Right kidney (tissue), 1 donor: ENCODE results near the gene APLF.
"Not testable (repeated sequence)": the region's sequence is repeated elsewhere in the genome, so short reads cannot be mapped to it uniquely, and the experiment has no call there.

Source experiments
- DNase-seq: peaks from one replicate; pipeline ENCODE4 v3.0.0-alpha.2; 2016

The APLF gene

DNA sequence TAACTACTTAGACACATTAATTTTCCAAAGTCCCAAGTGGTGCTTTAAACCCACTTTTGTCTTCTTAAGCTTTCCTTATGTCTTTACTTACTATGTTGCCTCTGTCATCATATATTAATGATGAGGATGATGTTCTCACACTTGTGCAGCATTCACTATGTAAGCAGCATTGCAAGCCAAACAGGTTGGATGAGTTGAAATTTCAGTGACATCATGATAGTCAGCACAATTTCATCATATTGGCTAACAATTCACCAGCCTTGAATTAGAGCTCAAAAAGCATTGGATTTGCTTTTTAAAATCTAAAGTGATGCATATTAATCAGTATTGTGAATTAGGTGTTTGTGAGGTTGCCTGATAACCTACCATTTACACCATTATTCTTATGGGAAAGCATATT lies 7.7 kb downstream of the APLF start:
- no peak for DNase-seq

DNA sequence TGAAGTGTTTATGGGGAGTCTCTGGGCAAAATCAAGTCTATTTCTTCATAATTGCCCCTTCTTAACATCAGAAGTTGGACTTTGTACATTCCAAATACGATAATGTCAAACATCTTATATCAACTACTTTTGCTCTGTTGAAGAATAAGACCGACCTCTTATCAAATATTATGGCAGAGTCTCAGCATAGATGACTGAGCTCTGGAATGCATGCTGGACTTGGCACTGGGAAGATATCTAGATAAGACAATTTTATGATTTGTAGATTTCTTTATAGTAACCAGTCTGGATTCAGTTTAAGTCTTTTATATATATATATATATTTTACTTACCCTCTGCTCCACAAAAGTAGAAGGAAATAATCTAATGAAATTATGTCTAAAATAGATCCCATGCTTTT lies 8.2 kb downstream of the APLF start:
- DNase-seq = no peak

GRCh38 chr2:68476454-68476853 lies 9.1 kb downstream of the APLF start:
- no peak for DNase-seq

- no peak for DNase-seq
Measured at GRCh38 chr2:68478688-68479087, 11.3 kb downstream of the APLF start.

DNA sequence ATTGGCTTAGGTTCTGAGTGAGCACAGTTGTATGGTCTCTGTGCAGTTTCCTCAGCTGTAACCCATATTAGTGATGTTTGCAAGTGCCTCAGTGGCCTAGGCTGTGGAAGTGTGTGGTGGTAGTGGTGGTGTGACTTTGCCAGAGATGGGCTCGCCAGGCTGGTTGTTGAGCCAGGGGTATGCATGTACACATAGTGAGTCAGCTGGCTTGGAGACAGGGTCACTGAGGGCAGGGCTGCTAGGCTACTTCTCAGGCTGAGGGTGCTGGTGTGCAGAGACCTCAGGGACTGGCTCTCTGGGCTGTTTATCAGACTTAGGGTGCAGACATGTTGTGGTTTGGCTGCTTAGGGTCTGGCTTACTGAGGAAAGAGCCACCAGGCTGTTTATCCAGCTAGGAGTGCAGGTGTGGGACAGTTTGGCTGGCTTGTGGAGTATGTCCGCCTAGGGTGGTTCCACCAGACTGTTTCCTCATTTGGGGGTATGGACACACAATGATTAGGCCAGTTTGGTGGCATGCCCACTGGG lies 15.0 kb downstream of the APLF start:
- DNase-seq = no peak

GRCh38 chr2:68483011-68483410 lies 15.6 kb downstream of the APLF start:
- DNase-seq = no peak

GRCh38 chr2:68487773-68488355 lies 20.5 kb downstream of the APLF start:
- DNase-seq = no peak

- DNase-seq = not testable (repeated sequence)
Measured at GRCh38 chr2:68488605-68489004, 21.2 kb downstream of the APLF start.

DNA sequence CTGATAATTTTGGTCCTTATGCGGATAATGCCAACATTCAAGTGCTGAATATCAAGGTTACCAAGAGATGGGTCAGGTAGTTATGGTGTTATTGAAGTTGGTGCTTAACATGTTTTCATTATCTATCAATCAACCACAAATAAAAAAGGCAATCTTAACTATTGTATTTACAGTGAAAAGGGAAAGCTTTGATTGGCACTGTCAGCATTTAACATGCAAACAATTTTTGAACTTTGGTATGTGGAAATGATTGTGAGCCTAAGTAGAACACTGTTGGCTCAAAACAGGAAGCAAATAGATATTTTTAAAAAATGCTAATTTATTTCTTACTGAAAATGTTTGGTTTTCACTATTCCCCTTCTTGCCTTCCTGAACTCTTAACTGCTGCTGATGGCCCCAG lies 21.9 kb downstream of the APLF start:
- DNase-seq = no peak

GRCh38 chr2:68491582-68491981 lies 24.2 kb downstream of the APLF start:
- DNase-seq = no peak

- no peak for DNase-seq
Measured at GRCh38 chr2:68499133-68499532, 31.7 kb downstream of the APLF start.

GRCh38 chr2:68500649-68501048 lies 33.3 kb downstream of the APLF start:
- DNase-seq = no peak

- no peak for DNase-seq
Measured at GRCh38 chr2:68501768-68502167, 34.4 kb downstream of the APLF start.

GRCh38 chr2:68505603-68506159 lies 38.3 kb downstream of the APLF start:
- DNase-seq = no peak

GRCh38 chr2:68506170-68506569 lies 38.8 kb downstream of the APLF start:
- DNase-seq = no peak

- no peak for DNase-seq
Measured at GRCh38 chr2:68512326-68512725, 44.9 kb downstream of the APLF start.

GRCh38 chr2:68512966-68513365 lies 45.6 kb downstream of the APLF start:
- DNase-seq = no peak

DNA sequence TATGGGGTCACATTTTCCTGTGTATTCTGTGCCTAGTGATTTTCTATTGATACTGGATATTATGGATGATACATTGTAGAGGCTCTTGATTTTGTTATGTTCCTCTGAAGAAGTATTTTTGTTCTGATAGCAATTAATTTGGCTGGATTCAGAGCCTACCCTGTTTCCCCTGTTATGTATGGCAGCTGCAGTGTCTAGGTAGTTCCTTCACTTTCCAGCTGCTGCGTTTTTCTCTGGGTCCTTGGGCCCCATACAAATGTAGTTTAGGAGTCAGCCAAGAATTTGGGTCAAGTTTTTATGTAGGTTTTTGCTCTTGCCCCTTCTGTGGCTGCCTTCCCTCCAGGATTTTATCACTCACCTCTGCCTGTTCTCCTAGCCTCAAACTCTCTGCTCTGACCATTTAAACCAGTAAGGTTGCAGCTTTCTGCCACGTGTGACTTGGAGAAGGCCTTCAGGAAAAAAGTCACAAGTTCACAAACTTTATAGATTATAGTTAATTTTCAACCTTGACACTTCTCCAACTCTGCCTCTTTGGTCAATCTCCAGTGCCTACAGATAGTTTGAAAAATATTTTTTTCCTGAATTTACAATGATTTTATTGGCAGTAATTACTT lies 47.0 kb downstream of the APLF start:
- no peak for DNase-seq

DNA sequence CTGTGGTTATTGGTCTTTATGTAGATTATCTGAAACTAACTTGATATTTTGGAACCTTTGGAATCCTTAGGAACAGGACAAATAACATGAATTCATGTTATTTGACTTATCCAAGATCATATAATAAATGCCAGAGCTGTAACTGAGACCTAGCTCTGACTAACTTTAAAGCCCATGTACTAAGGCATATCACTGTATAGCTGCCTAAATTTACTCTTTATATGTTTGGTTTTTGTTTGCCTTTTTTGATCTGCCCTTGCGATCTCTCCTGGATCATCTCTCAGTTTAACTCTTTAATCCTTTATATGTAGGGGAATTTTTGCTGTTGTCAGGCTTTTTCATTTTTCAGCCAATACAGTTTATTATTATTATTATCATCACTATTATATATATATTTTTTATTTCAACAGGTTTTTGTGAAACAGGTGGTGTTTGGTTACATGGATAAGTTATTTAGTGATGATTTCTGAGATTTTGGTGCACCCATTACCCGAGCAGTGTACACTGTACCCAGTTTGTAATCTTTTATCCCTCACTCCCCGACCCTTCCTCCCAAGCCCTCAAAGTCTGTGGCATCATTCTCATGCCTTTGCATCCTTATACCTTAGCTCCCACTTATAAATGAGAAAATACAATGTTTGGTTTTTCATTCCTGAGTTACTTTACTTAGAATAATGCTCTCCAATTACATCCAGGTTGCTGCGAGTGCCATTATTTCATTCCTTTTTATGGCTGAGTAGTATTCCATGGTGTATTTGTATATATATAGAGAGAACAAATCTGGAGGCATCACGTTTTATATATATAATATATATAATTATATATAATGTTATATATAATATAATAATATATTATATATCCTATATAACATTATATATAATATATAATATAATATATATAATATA lies 48.9 kb downstream of the APLF start:
- peak; percentile 5 for DNase-seq

DNA sequence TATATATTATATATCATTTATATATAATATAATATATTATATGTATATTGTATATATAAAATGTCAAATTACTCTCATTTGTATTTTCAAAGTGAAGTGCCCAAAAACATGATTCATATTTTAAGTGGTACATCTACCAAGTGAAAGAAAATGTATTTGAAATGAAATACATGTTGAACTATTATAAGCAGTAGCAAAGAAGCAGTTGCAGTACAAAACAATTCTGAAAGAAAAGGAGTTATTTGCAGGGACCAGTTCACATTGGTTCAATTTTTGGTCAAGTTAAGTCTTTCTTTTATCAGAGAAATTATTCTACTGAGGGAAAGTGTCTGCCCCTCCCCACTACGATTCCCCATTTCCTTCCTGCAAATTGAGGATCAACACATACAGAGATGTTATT lies 51.9 kb downstream of the APLF start:
- DNase-seq = no peak

- DNase-seq = no peak
Measured at GRCh38 chr2:68521037-68521436, 53.7 kb downstream of the APLF start.

GRCh38 chr2:68526943-68527342 lies 59.6 kb downstream of the APLF start:
- DNase-seq = not testable (repeated sequence)
